IMR-90 (cell line): ENCODE results near the gene ZNF43. TPM values are rescaled to one million over a fixed set of nuclear protein-coding genes. Genes with fewer than 3 reads are reported as not detected.

Experiments used
- ATAC-seq: fragments of 200-7000 bp; cut with Tn5 transposase; 2 replicates; pipeline ENCODE4 v1.9.1; 2020; ENCODE audit warnings: low read depth, mild to moderate bottlenecking, moderate library complexity
- BruUV-seq: library from RNA; stranded (reverse); fragments of 400-500 nt; replicated peaks from 2 replicates; lab custom pipeline; 2021; lab: Mats Ljungman, UMichigan
- CTCF ChIA-PET: fragments of 300-600 bp; formaldehyde crosslinking; extraction: SDS; loops from one replicate; lab custom pipeline; 2021; ENCODE audit warnings: antibody characterized with exemption; lab: Yijun Ruan, JAX
- POLR2A ChIA-PET: fragments of 300-600 bp; sonication (Branson Sonifier 250); formaldehyde crosslinking; loops from one replicate; lab custom pipeline; 2022; ENCODE audit warnings: antibody characterized with exemption; ENCODE audit not compliant: unreplicated experiment; lab: Charles Lee
- DNase-seq: peaks from one replicate; pipeline ENCODE4 v3.0.0; 2013
- H2AFZ ChIP-seq: replicated peaks from 2 replicates; pipeline ENCODE3; 2013; ENCODE audit warnings: low read length, mild to moderate bottlenecking; ENCODE audit not compliant: poor library complexity
- H2AK5ac ChIP-seq: 2 replicates; pipeline ENCODE4 v1.6.1; 2013; ENCODE audit warnings: low read depth, low read length, inconsistent platforms
- H2AK9ac ChIP-seq: replicated peaks from 2 replicates; pipeline ENCODE3; 2013; ENCODE audit warnings: mild to moderate bottlenecking, low read depth, low read length, moderate library complexity; ENCODE audit not compliant: poor library complexity
- H2BK120ac ChIP-seq: 2 replicates; pipeline ENCODE4 v1.6.1; 2013; ENCODE audit warnings: low read depth, low read length, inconsistent platforms
- H2BK15ac ChIP-seq: 3 replicates; pipeline ENCODE4 v1.6.1; 2013; ENCODE audit warnings: low read depth, low read length, inconsistent platforms
- H2BK20ac ChIP-seq: 2 replicates; pipeline ENCODE4 v1.6.1; 2013; ENCODE audit warnings: low read depth, mild to moderate bottlenecking, inconsistent platforms, low read length, moderate library complexity
- H2BK5ac ChIP-seq: 2 replicates; pipeline ENCODE4 v1.6.1; 2013; ENCODE audit warnings: mild to moderate bottlenecking, low read depth, low read length, inconsistent platforms; ENCODE audit not compliant: poor library complexity, severe bottlenecking
- H3K14ac ChIP-seq: replicated peaks from 2 replicates; pipeline ENCODE4 v1.6.1; 2013; ENCODE audit warnings: low read depth, low read length, inconsistent platforms
- H3K18ac ChIP-seq: 2 replicates; pipeline ENCODE4 v1.6.1; 2013; ENCODE audit warnings: low read depth, low read length, control low read depth
- H3K23ac ChIP-seq: 2 replicates; pipeline ENCODE4 v1.6.1; 2013; ENCODE audit warnings: low read depth, low read length, inconsistent platforms
- H3K27ac ChIP-seq: 2 replicates; pipeline ENCODE4 v1.5.1; 2013; ENCODE audit warnings: mild to moderate bottlenecking, control low read depth, low read length; ENCODE audit not compliant: insufficient read depth
- H3K27me3 ChIP-seq: 2 replicates; pipeline ENCODE4 v1.6.1; 2013; ENCODE audit warnings: low read length; ENCODE audit not compliant: control insufficient read depth, insufficient read depth
- H3K36me3 ChIP-seq: 2 replicates; pipeline ENCODE4 v1.6.1; 2013; ENCODE audit warnings: low read length, mixed read lengths; ENCODE audit not compliant: control insufficient read depth, insufficient read depth
- H3K4ac ChIP-seq: 2 replicates; pipeline ENCODE4 v1.6.1; 2013; ENCODE audit warnings: low read depth, low read length, inconsistent platforms
- H3K4me1 ChIP-seq: 2 replicates; pipeline ENCODE4 v1.6.1; 2013; ENCODE audit warnings: low read length, mixed read lengths; ENCODE audit not compliant: control insufficient read depth, insufficient read depth
- H3K4me2 ChIP-seq: 2 replicates; pipeline ENCODE4 v1.6.1; 2013; ENCODE audit warnings: low read depth, mild to moderate bottlenecking, control low read depth, low read length, moderate library complexity
- H3K4me3 ChIP-seq: 2 replicates; pipeline ENCODE4 v1.5.1; 2013; ENCODE audit warnings: low read depth, mild to moderate bottlenecking, control low read depth, low read length, moderate library complexity; ENCODE audit not compliant: insufficient read depth
- H3K56ac ChIP-seq: 2 replicates; pipeline ENCODE4 v1.6.1; 2013; ENCODE audit warnings: low read length, inconsistent platforms; ENCODE audit not compliant: insufficient read depth; ENCODE audit errors: extremely low read depth
- H3K79me1 ChIP-seq, 2 experiments: 2 replicates each; pipeline ENCODE4 v1.6.1; 2013; ENCODE audit warnings: low read length in 2 of 2, inconsistent platforms in 1 of 2, low read depth in 1 of 2
- H3K9ac ChIP-seq: 2 replicates; pipeline ENCODE4 v1.6.1; 2013; ENCODE audit warnings: low read depth, low read length, control low read depth
- H3K9me1 ChIP-seq: 2 replicates; pipeline ENCODE4 v1.6.1; 2013; ENCODE audit warnings: low read length, inconsistent platforms; ENCODE audit not compliant: insufficient read depth
- H3K9me3 ChIP-seq: 2 replicates; pipeline ENCODE4 v1.6.1; 2013; ENCODE audit warnings: low read length; ENCODE audit not compliant: control insufficient read depth, insufficient read depth
- H4K20me1 ChIP-seq: 2 replicates; pipeline ENCODE4 v1.6.1; 2013; ENCODE audit warnings: low read length, inconsistent platforms; ENCODE audit not compliant: insufficient read depth
- H4K5ac ChIP-seq: 2 replicates; pipeline ENCODE4 v1.6.1; 2013; ENCODE audit warnings: mild to moderate bottlenecking, low read depth, low read length, control low read depth
- H4K8ac ChIP-seq, 2 experiments: 2 replicates each; pipeline ENCODE4 v1.6.1; 2013; ENCODE audit warnings: low read depth in 2 of 2, low read length in 2 of 2, control low read depth in 1 of 2, inconsistent platforms in 1 of 2
- H4K91ac ChIP-seq: 2 replicates; pipeline ENCODE4 v1.6.1; 2013; ENCODE audit warnings: low read depth, low read length, inconsistent platforms; ENCODE audit not compliant: insufficient read depth
- RAD21 ChIP-seq: IDR thresholded peaks from 2 replicates; pipeline ENCODE4 v1.6.1; 2012; ENCODE audit warnings: low read length, improper control_type of control experiment
- WGBS, 2 experiments: methylation state at CpG; one replicate each; pipeline versions ENCODE4 v1.1.5 to v1.1.7; 2013; ENCODE audit warnings: missing lambda C conversion rate in 2 of 2; ENCODE audit not compliant: insufficient read length in 1 of 2; ENCODE audit errors: extremely low coverage in 2 of 2; 5-methylcytosine and 5-hydroxymethylcytosine counted together
- dilution Hi-C: fragments of 300-500 bp; cut with HindIII; formaldehyde crosslinking; loops from one replicate; pipeline ENCODE4 v1.14.3; 2018; ENCODE audit warnings: low sequenced_read_pairs; ENCODE audit not compliant: unreplicated experiment
- in situ Hi-C: fragments of 300-500 bp; cut with MboI; formaldehyde crosslinking; loops from 3 replicates; pipeline ENCODE4 v1.14.3; 2019; ENCODE audit warnings: low sequenced_read_pairs, inconsistent platforms, mixed read lengths
- intact Hi-C: fragments of 100-400 bp; cut with micrococcal nuclease; formaldehyde crosslinking; loops from 2 replicates; pipeline ENCODE4 v1.10.0; 2022
- polyA plus RNA-seq, 3 experiments: library from polyadenylated mRNA; depleted of rRNA; stranded (reverse); fragments of >200 nt; gene quantifications; 2 replicates each; pipeline ENCODE4 v1.2.3, GENCODE V29; 2012; ENCODE audit warnings: low replicate concordance in 1 of 3
- total RNA-seq: library from RNA; depleted of rRNA; stranded (reverse); fragments of >200 nt; gene quantifications from 2 replicates; pipeline ENCODE4 v1.2.3, GENCODE V29; 2012

The ZNF43 gene
- total and polyA plus RNA-seq, 2 of the 4 experiments (the other 2 are of a cell fraction) = 2.9 to 8.8 TPM

DNA sequence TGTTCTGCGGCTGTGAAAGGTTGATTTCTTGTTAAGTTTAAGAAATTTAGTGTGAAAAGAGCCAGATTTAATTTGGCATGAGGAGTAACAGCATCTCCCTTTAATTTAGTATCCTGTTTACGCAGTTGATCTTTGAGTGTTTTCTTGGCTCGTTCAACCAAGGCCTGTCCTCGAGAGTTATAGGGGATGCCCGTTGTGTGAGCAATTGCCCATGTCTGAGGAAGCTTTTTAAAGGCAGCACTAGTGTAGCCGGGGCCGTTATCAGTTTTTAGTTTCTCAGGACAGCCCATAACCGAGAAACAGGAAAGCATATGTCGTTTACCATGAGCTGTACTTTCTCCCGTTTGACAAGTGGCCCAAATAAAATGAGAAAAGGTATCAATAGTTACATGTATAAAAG is 47.5 kb upstream of the ZNF43 start:
- no peak for ATAC-seq
- WGBS, 2 experiments = 61% methylated on average over 8 of the region's 10 CpGs; no CpG with 5 or more reads in 1 of the 2 experiments
- Histone ChIP-seq H3K14ac (no peak overlapping the region), H2AK9ac (no peak overlapping the region), H3K27me3 (no peaks in the 10 kb centered on the region), H3K9me1 (no peaks in the 10 kb centered on the region), H3K9me3 (peaks cover 10% of the 10 kb centered on the region), H4K8ac (no peak overlapping the region), H3K27ac (no peak overlapping the region), H3K36me3 (no peaks in the 10 kb centered on the region), H4K5ac (no peak overlapping the region), H4K91ac (no peak overlapping the region), H2AK5ac (no peak overlapping the region), H2BK20ac (no peak overlapping the region), H3K4ac (no peak overlapping the region), H3K79me1 (no peaks in the 10 kb centered on the region), H3K9ac (no peak overlapping the region), H3K23ac (no peak overlapping the region), H2BK15ac (no peak overlapping the region), H3K4me1 (no peaks in the 10 kb centered on the region), H3K18ac (no peak overlapping the region), H3K56ac (no peak overlapping the region), H3K4me3 (no peak overlapping the region), H2AFZ (no peak overlapping the region), H2BK5ac (no peak overlapping the region), H3K4me2 (no peak overlapping the region), H4K20me1 (no peaks in the 10 kb centered on the region), H2BK120ac (no peak overlapping the region)
- DNase-seq = no peak
- ChIA-PET CTCF (no interaction called here), POLR2A (no interaction called here)
- in situ Hi-C loops (no loop called here), intact Hi-C loops (no loop called here), dilution Hi-C loops (no loop called here)
- TF ChIP-seq RAD21 = no peak
- BruUV-seq = no TSS peak
